ENCODE results near the gene SLC38A5. TPM values are rescaled to one million over a fixed set of nuclear protein-coding genes. Genes with fewer than 3 reads are reported as not detected.

The SLC38A5 gene
- total and polyA plus RNA-seq, 2 of the 13 experiments (the other 11 are each of a cell fraction or from before 2014, with no cell fraction given): 46.1 to 73.4 TPM

DNA sequence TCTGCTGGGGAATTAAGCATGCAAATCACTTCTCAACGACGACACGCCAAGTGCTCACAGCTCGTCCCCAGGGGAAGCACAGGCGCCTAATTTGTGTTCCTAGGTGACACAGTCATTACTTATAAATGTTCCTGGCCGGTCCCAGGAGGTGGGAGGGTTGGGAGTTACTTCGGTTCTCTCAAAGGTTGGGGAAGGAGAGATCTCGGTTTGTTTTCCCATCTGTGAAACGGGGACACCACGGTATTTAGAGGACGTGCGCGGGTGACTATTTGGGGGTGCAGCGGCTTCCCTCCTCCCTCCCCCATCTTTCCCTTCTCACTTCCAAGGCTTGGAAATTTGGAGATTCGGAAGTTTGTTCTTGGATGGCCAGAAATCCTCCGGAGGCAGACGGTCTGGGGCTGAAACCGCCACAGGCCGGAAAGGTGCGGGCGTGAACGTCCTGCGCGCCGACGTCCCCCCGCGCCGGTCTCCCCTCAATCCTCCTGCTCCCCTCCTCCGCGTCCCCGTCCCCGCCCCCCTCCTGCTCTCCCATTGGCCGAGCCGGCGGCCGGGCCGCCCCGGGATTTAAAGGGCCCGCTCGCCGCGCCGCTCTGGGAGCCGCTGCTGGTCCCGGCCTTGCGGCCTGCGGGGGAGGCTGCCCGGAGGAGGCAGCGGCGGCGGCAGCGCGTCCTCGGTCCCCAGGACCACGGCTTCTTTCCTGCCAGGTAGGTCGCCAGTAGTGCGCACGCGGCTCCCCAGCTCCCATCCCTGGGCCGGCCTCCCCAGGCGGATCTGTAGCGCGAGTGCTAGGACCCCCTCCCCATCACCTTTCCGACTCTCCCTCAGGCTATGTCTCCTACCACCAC is 38.6 kb upstream of the SLC38A5 start, which contains the start of gene PORCN (continued):
- TF ChIP-seq, protein P1, sequence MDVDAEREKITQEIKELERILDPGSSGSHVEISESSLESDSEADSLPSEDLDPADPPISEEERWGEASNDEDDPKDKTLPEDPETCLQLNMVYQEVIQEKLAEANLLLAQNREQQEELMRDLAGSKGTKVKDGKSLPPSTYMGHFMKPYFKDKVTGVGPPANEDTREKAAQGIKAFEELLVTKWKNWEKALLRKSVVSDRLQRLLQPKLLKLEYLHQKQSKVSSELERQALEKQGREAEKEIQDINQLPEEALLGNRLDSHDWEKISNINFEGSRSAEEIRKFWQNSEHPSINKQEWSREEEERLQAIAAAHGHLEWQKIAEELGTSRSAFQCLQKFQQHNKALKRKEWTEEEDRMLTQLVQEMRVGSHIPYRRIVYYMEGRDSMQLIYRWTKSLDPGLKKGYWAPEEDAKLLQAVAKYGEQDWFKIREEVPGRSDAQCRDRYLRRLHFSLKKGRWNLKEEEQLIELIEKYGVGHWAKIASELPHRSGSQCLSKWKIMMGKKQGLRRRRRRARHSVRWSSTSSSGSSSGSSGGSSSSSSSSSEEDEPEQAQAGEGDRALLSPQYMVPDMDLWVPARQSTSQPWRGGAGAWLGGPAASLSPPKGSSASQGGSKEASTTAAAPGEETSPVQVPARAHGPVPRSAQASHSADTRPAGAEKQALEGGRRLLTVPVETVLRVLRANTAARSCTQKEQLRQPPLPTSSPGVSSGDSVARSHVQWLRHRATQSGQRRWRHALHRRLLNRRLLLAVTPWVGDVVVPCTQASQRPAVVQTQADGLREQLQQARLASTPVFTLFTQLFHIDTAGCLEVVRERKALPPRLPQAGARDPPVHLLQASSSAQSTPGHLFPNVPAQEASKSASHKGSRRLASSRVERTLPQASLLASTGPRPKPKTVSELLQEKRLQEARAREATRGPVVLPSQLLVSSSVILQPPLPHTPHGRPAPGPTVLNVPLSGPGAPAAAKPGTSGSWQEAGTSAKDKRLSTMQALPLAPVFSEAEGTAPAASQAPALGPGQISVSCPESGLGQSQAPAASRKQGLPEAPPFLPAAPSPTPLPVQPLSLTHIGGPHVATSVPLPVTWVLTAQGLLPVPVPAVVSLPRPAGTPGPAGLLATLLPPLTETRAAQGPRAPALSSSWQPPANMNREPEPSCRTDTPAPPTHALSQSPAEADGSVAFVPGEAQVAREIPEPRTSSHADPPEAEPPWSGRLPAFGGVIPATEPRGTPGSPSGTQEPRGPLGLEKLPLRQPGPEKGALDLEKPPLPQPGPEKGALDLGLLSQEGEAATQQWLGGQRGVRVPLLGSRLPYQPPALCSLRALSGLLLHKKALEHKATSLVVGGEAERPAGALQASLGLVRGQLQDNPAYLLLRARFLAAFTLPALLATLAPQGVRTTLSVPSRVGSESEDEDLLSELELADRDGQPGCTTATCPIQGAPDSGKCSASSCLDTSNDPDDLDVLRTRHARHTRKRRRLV (CRISPR knock-in tag; IDR thresholded peaks at IDR 0.05): 0 out of 2 replicates have a peak, but pooled peaks have one; percentile 36
- no peak for TF ChIP-seq ZNF432 (CRISPR knock-in tag; IDR thresholded peaks at IDR 0.05; ENCODE audit: borderline replicate concordance)
- 0 out of 2 replicates have a peak, but pooled peaks have one; percentile 21 for TF ChIP-seq KDM5B (CRISPR knock-in tag; IDR thresholded peaks at IDR 0.05; ENCODE audit: borderline replicate concordance)
- TF ChIP-seq ELF3 (CRISPR knock-in tag; IDR thresholded peaks at IDR 0.05): no peak
- TF ChIP-seq, protein P2, sequence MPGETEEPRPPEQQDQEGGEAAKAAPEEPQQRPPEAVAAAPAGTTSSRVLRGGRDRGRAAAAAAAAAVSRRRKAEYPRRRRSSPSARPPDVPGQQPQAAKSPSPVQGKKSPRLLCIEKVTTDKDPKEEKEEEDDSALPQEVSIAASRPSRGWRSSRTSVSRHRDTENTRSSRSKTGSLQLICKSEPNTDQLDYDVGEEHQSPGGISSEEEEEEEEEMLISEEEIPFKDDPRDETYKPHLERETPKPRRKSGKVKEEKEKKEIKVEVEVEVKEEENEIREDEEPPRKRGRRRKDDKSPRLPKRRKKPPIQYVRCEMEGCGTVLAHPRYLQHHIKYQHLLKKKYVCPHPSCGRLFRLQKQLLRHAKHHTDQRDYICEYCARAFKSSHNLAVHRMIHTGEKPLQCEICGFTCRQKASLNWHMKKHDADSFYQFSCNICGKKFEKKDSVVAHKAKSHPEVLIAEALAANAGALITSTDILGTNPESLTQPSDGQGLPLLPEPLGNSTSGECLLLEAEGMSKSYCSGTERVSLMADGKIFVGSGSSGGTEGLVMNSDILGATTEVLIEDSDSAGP (CRISPR knock-in tag; IDR thresholded peaks at IDR 0.05; ENCODE audit: borderline replicate concordance): peak; percentile 100
- TF ChIP-seq, protein P3, sequence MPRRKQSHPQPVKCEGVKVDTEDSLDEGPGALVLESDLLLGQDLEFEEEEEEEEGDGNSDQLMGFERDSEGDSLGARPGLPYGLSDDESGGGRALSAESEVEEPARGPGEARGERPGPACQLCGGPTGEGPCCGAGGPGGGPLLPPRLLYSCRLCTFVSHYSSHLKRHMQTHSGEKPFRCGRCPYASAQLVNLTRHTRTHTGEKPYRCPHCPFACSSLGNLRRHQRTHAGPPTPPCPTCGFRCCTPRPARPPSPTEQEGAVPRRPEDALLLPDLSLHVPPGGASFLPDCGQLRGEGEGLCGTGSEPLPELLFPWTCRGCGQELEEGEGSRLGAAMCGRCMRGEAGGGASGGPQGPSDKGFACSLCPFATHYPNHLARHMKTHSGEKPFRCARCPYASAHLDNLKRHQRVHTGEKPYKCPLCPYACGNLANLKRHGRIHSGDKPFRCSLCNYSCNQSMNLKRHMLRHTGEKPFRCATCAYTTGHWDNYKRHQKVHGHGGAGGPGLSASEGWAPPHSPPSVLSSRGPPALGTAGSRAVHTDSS (CRISPR knock-in tag; conservative IDR thresholded peaks at IDR 0.05): no peak

All from HepG2 (cell line).